ENCODE measurements around the gene MRGPRX4.
"Not testable (repeated sequence)": the region's sequence is repeated elsewhere in the genome, so short reads cannot be mapped to it uniquely, and the experiment has no call there.

The MRGPRX4 gene

GRCh38 chr11:18168372-18168771 is 4.3 kb upstream of the MRGPRX4 start:
- WGBS, 2 experiments: 83% methylated on average over 1 of the region's 1 CpG

GRCh38 chr11:18171377-18172000 is 1.1 kb upstream of the MRGPRX4 start:
- Histone ChIP-seq H3K4me1 (ENCODE audit: control insufficient read depth, insufficient read depth, low read length) (no peaks in the 10 kb centered on the region), H3K27me3 (ENCODE audit: control insufficient read depth, insufficient read depth, low read length, poor library complexity, severe bottlenecking) (peaks cover 8% of the 10 kb centered on the region), H3K4me3 (ENCODE audit: insufficient read depth, low read depth, low read length) (no peak overlapping the region), H3K27ac (ENCODE audit: insufficient read depth, low read depth, low read length, poor library complexity, severe bottlenecking) (no peak overlapping the region), H3K36me3 (ENCODE audit: control insufficient read depth, insufficient read depth, low read length) (no peaks in the 10 kb centered on the region), H3K9me3 (ENCODE audit: control insufficient read depth, low read length) (no peaks in the 10 kb centered on the region)
- 86 to 92% methylated on average over 4 of the region's 4 CpGs for whole genome bisulfite sequencing, 2 experiments

More at GRCh38 chr11:18168372-18168771, 4.3 kb upstream of the MRGPRX4 start:
- no peaks in the 10 kb centered on the region for H3K4me1 ChIP-seq (ENCODE audit: control insufficient read depth, insufficient read depth, low read length)
- H3K4me3 ChIP-seq (ENCODE audit: insufficient read depth, low read depth, low read length): no peak overlapping the region
- no peaks in the 10 kb centered on the region for H3K36me3 ChIP-seq (ENCODE audit: control insufficient read depth, insufficient read depth, low read length)
- no peaks in the 10 kb centered on the region for H3K9me3 ChIP-seq (ENCODE audit: control insufficient read depth, low read length)
- H3K27ac ChIP-seq (ENCODE audit: insufficient read depth, low read depth, low read length, poor library complexity, severe bottlenecking): no peak overlapping the region
- no peaks in the 10 kb centered on the region for H3K27me3 ChIP-seq (ENCODE audit: control insufficient read depth, insufficient read depth, low read length, poor library complexity, severe bottlenecking)

GRCh38 chr11:18173225-18173866 is 709 bp downstream of the MRGPRX4 start:
- Histone ChIP-seq H3K4me3 (ENCODE audit: insufficient read depth, low read depth, low read length) (no peak overlapping the region), H3K9me3 (ENCODE audit: control insufficient read depth, low read length) (no peaks in the 10 kb centered on the region), H3K4me1 (ENCODE audit: control insufficient read depth, insufficient read depth, low read length) (no peaks in the 10 kb centered on the region), H3K36me3 (ENCODE audit: control insufficient read depth, insufficient read depth, low read length) (no peaks in the 10 kb centered on the region), H3K27me3 (ENCODE audit: control insufficient read depth, insufficient read depth, low read length, poor library complexity, severe bottlenecking) (peaks cover 8% of the 10 kb centered on the region), H3K27ac (ENCODE audit: insufficient read depth, low read depth, low read length, poor library complexity, severe bottlenecking) (no peak overlapping the region)
- WGBS, 2 experiments: 92% methylated on average over 28 of the region's 28 CpGs

GRCh38 chr11:18188796-18189195 is 16.2 kb downstream of the MRGPRX4 start:
- H3K27me3 ChIP-seq (ENCODE audit: control insufficient read depth, insufficient read depth, low read length, poor library complexity, severe bottlenecking): no peaks in the 10 kb centered on the region
- H3K36me3 ChIP-seq (ENCODE audit: control insufficient read depth, insufficient read depth, low read length): no peaks in the 10 kb centered on the region
- H3K4me1 ChIP-seq (ENCODE audit: control insufficient read depth, insufficient read depth, low read length): no peaks in the 10 kb centered on the region
- 96% methylated on average over 24 of the region's 24 CpGs for WGBS, 2 experiments
- H3K27ac ChIP-seq (ENCODE audit: insufficient read depth, low read depth, low read length, poor library complexity, severe bottlenecking): no peak overlapping the region
- H3K4me3 ChIP-seq (ENCODE audit: insufficient read depth, low read depth, low read length): no peak overlapping the region
- H3K9me3 ChIP-seq (ENCODE audit: control insufficient read depth, low read length): no peaks in the 10 kb centered on the region

GRCh38 chr11:18189476-18190245 is 17.0 kb downstream of the MRGPRX4 start:
- H3K27me3 ChIP-seq (ENCODE audit: control insufficient read depth, insufficient read depth, low read length, poor library complexity, severe bottlenecking); H3K9me3 ChIP-seq (ENCODE audit: control insufficient read depth, low read length); H3K36me3 ChIP-seq (ENCODE audit: control insufficient read depth, insufficient read depth, low read length); H3K4me3 ChIP-seq (ENCODE audit: insufficient read depth, low read depth, low read length); H3K27ac ChIP-seq (ENCODE audit: insufficient read depth, low read depth, low read length, poor library complexity, severe bottlenecking); H3K4me1 ChIP-seq (ENCODE audit: control insufficient read depth, insufficient read depth, low read length): not testable (repeated sequence)
- 95 to 96% methylated on average over 33 to 34 of the region's 34 CpGs for WGBS, 2 experiments

GRCh38 chr11:18191376-18191775 is 18.7 kb downstream of the MRGPRX4 start:
- Histone ChIP-seq H3K27me3 (ENCODE audit: control insufficient read depth, insufficient read depth, low read length, poor library complexity, severe bottlenecking) (no peaks in the 10 kb centered on the region), H3K4me3 (ENCODE audit: insufficient read depth, low read depth, low read length) (no peak overlapping the region), H3K9me3 (ENCODE audit: control insufficient read depth, low read length) (no peaks in the 10 kb centered on the region), H3K36me3 (ENCODE audit: control insufficient read depth, insufficient read depth, low read length) (no peaks in the 10 kb centered on the region), H3K4me1 (ENCODE audit: control insufficient read depth, insufficient read depth, low read length) (no peaks in the 10 kb centered on the region), H3K27ac (ENCODE audit: insufficient read depth, low read depth, low read length, poor library complexity, severe bottlenecking) (no peak overlapping the region)
- WGBS, 2 experiments: 97 to 99% methylated on average over 3 of the region's 3 CpGs

GRCh38 chr11:18193010-18193409 is 20.4 kb downstream of the MRGPRX4 start:
- no peaks in the 10 kb centered on the region for H3K9me3 ChIP-seq (ENCODE audit: control insufficient read depth, low read length)
- H3K27ac ChIP-seq (ENCODE audit: insufficient read depth, low read depth, low read length, poor library complexity, severe bottlenecking): no peak overlapping the region
- no peak overlapping the region for H3K4me3 ChIP-seq (ENCODE audit: insufficient read depth, low read depth, low read length)
- no peaks in the 10 kb centered on the region for H3K27me3 ChIP-seq (ENCODE audit: control insufficient read depth, insufficient read depth, low read length, poor library complexity, severe bottlenecking)
- H3K4me1 ChIP-seq (ENCODE audit: control insufficient read depth, insufficient read depth, low read length): no peaks in the 10 kb centered on the region
- 25 to 38% methylated on average over 4 of the region's 4 CpGs for WGBS, 2 experiments
- no peaks in the 10 kb centered on the region for H3K36me3 ChIP-seq (ENCODE audit: control insufficient read depth, insufficient read depth, low read length)

GRCh38 chr11:18196532-18196931 is 23.9 kb downstream of the MRGPRX4 start:
- Histone ChIP-seq H3K4me3 (ENCODE audit: insufficient read depth, low read depth, low read length) (no peak overlapping the region), H3K9me3 (ENCODE audit: control insufficient read depth, low read length) (no peaks in the 10 kb centered on the region), H3K36me3 (ENCODE audit: control insufficient read depth, insufficient read depth, low read length) (no peaks in the 10 kb centered on the region), H3K27ac (ENCODE audit: insufficient read depth, low read depth, low read length, poor library complexity, severe bottlenecking) (no peak overlapping the region), H3K27me3 (ENCODE audit: control insufficient read depth, insufficient read depth, low read length, poor library complexity, severe bottlenecking) (no peaks in the 10 kb centered on the region), H3K4me1 (ENCODE audit: control insufficient read depth, insufficient read depth, low read length) (no peaks in the 10 kb centered on the region)
- WGBS, 2 experiments: 92 to 99% methylated on average over 2 of the region's 2 CpGs

- not testable (repeated sequence) for H3K4me1 ChIP-seq (ENCODE audit: control insufficient read depth, insufficient read depth, low read length); H3K27ac ChIP-seq (ENCODE audit: insufficient read depth, low read depth, low read length, poor library complexity, severe bottlenecking); H3K27me3 ChIP-seq (ENCODE audit: control insufficient read depth, insufficient read depth, low read length, poor library complexity, severe bottlenecking); H3K4me3 ChIP-seq (ENCODE audit: insufficient read depth, low read depth, low read length); H3K36me3 ChIP-seq (ENCODE audit: control insufficient read depth, insufficient read depth, low read length); H3K9me3 ChIP-seq (ENCODE audit: control insufficient read depth, low read length)
- 57 to 89% methylated on average over 2 to 3 of the region's 3 CpGs for WGBS, 2 experiments
These were observed 25.1 kb downstream of the MRGPRX4 start for GRCh38 chr11:18197738-18198137.

GRCh38 chr11:18203723-18204122 is 31.1 kb downstream of the MRGPRX4 start:
- Histone ChIP-seq H3K27me3 (ENCODE audit: control insufficient read depth, insufficient read depth, low read length, poor library complexity, severe bottlenecking) (no peaks in the 10 kb centered on the region), H3K4me3 (ENCODE audit: insufficient read depth, low read depth, low read length) (no peak overlapping the region), H3K4me1 (ENCODE audit: control insufficient read depth, insufficient read depth, low read length) (no peaks in the 10 kb centered on the region), H3K36me3 (ENCODE audit: control insufficient read depth, insufficient read depth, low read length) (no peaks in the 10 kb centered on the region), H3K9me3 (ENCODE audit: control insufficient read depth, low read length) (no peaks in the 10 kb centered on the region), H3K27ac (ENCODE audit: insufficient read depth, low read depth, low read length, poor library complexity, severe bottlenecking) (no peak overlapping the region)
- 6% methylated on average over 6 of the region's 6 CpGs for WGBS, 2 experiments

Measured in ectodermal cell (in vitro differentiated cells).